Nucleus accumbens (tissue), 56 donors: ENCODE data around the gene NFATC4.

Source experiments
- DNase-seq, 56 donors: peaks; one replicate each; lab custom pipeline; 2025; lab: John Stamatoyannopoulos, UW

NFATC4 gene

GRCh38 chr14:24426150-24426911 lies 58.3 kb downstream of the NFATC4 start:
- DNase-seq, result no peak

GRCh38 chr14:24426912-24427536 lies 59.0 kb downstream of the NFATC4 start:
- no peak for DNase-seq

- DNase-seq, result no peak
These were observed 59.8 kb downstream of the NFATC4 start for GRCh38 chr14:24427537-24428508.

- DNase-seq, result no peak
These were observed 60.8 kb downstream of the NFATC4 start for GRCh38 chr14:24428628-24429394.
